ELR (cell line): ENCODE data around the gene BMP8B.
"Not testable (repeated sequence)": the region's sequence is repeated elsewhere in the genome, so short reads cannot be mapped to it uniquely, and the experiment has no call there.

Source experiments
- DNase-seq: peaks from one replicate; pipeline ENCODE4 v3.0.0-alpha.2; 2015; ENCODE audit warnings: low read depth

Gene BMP8B

DNA sequence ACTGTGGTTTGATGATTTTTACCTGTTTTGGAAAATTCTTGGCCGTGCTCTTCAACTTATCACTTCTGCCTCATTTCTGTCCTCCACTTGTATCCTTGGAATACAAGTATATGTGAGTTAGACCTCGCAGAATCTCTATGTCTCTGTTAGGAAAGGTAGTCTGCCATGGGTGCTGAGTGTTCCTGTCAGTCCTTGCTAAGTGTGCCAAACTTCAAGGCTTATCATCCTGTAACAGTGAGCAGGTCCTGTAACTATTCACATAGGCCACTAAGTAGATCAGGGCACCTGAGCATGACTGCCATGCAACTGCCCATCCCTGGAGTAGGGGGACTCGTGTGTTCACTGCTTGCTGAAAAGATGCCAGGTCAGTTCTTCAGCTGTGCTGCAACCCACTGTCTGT lies 24.2 kb upstream of the BMP8B start:
- DNase-seq = no peak

DNA sequence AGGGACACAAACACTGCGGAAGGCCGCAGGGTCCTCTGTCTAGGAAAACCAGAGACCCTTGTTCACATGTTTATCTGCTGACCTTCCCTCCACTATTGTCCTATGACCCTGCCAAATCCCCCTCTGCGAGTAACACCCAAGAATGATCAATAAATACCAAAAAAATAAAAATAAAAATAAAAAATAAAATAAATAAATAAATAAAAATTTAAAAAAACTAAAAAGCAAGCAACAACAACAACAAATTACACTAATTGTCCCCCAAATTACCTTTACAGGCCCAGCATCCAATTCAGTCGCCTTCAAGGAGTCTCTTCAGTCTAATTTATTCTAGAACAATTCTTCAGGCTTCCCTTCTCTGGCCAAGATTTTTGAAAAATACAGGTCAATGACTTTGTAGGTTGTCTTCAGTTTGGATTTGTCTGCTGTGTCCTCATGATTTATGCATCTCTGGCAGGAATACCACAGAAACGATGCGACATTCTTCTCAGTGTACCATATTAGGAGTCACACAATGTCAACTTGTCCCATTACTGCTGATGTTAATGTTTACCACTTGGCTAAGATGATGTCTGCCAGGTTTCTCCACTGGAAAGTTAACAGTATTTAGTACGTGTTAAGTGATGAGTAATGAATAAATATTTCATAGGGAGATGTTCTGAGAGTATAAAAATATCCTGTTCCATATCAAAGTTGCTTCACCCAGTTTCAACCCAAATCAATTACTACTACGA lies 20.3 kb upstream of the BMP8B start:
- DNase-seq = no peak

DNA sequence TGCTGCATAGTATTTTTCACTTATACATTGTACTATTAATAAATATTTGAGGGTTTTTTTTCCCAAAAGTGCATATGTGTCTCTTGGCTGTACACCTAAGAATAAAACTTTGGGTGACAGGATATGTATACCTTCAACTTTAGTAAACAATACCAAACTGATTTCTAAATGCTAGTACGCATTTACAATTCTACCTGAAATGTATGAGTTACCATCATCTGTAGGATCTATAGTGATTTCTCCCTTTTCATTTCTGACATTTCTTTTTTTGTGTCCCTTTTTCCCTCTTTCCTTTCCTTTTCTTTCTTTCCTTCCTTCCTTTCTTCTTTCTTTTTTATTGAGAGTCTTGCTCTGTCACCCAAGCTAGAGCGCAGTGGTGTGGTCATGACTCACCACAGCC lies 16.7 kb upstream of the BMP8B start:
- DNase-seq = no peak

DNA sequence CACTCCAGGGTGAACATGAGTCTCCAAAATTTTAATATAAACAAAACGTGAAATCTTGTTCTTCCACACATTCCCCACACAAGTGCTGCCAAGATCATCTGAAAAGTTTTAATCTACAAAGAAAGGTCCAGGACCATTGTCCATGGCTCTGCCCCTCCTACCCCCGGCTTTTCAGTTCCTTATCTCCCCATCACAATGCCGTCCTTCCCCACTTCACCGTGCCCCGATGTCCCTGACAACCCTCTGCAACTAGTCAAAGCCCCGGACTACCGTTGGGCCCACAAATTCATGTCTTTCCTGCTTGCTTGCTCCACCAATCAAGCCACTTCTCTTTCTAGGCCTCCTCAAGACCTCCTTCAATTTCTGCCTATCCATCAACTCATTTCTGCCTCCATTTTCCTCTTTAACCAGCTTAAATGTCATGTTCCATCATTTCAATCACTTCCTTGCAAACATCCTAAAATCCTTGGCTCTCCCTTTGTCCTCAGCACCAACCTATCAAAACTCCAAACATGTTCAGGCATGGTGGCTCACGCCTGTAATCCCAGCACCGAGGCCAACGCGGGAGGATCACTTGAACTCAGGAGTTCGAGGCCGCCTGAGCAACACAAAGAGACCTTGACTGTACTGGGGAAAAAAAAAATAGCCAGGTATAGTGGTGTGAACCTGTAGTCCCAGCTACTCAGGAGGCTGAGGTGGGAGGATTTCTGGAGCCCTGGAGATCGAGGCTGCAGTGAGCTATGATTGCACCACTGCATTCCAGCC lies 14.0 kb upstream of the BMP8B start:
- no peak for DNase-seq

DNA sequence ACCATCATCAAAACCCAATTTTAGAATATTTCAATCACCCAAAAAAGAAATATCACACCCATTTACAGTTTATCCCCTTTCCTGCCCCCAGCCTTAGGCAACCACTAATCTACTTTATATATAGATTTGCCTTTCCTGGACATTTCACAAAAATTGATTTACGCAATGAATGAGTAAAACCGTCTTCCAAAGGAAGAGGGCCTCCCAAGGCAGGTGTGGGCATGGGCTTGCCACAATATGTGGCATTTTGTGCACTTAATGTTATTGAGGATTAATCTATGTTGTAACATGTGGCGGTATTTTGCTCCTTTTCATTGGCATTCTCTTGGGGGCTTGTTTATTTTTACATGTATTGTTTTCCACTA lies 11.8 kb upstream of the BMP8B start:
- no peak for DNase-seq

DNA sequence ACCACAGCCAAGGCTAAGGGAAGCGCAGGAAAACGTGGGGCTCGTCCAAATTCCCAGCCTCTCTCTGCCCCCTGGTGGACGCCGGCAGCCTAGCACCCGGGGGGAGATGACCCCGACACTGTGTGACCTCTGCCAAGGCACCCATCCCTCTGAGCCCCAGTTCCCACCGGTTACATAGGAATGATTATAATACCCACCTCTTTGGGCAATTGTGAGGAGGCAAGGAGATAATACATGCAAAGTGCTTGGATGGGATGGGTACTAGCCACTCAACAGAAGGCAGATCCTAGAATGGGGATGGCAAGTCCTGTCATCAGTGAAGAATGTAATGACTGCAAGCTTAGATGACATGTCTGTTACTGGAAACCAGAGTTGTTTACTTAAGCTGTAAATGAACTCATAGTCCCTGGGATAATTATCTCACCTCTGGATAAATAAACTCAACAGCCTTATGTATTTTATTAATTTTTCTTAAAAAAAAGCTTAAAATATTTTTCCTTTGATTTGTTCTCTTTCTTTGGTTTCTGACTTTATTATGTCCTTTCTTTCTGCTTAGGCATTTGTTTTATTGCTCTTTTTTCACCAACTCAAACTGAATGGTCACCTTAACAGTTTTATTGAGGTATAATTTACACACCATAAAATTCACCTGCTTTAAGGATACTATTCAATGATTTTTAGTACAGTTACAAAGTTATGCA lies 11.3 kb upstream of the BMP8B start:
- DNase-seq = peak; percentile 91

DNA sequence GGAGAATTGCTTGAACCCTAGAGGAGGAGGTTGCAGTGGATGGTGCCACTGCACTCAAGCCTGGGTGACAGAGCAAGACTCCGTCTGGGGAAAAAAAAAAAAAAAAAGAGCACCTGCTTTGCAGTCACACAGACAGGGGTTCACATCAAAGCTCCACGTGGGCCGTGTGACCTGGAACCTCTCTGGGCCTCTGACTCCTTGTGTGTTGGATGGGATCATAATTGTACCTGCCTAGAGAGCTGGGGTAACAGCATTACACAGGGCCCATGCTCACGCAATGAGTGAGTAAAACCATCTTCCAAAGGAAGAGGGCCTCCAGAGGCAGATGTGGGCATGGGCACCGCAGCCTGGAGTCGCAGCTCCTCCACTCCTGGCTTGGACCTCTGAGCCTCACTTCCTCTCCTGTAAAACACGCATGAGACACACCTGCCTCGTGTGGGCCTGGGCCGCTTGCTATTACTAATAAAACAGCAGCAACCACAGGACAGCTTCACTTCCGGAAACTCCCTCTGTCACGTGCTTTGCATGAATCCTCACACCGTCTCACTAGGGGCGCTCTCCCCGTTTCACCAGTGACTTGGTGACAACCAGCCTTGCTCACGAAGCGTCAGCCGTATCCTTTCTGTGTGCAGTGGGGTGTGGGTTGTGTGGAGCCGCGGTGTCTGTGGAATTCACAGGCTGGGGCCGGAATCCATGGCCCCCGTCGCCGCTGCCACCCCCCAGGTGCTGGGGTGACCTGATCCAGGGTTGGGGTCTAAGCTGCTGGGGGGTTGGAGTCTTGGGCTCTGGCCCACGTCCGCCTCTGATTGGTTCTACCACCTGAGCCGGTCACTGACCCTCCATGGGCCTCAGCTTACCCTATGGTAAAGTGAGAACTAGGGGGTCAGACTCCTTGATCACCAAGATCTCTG lies 10.4 kb upstream of the BMP8B start:
- peak; percentile 78 for DNase-seq

DNA sequence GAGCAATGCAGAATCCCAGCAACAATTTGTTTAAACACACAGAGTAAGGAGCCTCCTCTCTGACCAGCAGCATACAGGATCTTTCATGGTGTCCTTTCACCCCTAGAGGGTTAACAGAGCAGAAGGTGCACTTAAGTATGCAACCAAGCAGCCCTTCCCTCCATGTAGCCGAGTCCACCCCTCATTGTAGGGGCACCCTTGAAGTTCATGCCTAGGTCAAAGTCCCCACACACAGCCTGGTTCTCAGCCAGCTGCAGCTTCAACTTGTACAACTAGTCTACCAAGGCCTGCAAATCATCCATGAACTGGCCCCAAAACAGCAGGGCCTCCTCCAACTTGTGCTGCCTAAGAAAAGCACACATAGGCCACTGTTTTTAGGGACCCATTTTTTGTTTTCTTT lies 7.0 kb upstream of the BMP8B start:
- no peak for DNase-seq

DNA sequence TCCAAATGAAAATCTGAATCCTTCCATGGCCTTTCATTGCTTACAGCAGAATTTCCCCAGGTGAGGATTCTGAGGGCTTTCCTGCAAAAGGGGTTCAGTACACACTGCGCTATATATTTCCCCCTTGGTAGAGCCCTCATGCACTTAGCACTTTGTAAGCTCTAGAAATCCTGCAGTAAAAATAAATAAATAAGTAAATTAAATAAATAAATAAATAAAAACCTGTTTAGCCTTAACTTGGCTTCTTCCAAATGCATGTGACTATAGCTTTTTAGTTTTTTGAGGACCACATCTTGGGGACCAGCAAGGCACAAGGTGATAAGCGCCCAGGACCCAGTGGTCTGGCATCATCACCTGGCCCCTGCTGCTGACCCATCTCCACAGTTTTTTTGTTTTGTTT lies 3.2 kb upstream of the BMP8B start:
- no peak for DNase-seq

DNA sequence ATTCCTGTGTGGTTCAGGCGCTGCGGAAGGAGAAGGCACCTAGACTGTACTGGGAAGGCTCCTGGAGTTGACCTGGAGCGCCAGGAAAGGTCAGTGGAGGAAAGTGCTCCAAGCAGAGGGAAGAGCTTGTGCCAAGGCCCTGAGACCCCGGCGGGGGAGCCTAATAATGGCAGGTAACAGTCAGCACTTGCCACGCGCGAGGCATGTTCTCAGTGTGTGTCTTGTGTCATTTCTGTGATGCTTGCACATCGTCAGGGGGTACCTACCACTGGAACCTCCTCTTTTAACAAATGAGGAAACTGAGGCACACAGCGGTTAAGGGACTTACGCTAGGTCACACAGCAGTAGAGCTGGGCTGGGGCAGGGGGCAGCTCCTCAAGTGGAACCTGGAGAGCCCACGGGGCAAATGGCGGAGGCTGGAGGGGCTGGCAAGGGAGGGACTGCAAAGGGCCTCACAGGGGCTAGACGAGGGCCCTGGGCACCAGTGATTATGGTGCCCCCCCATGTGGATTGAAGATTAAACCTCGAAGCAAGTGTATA lies 976 bp upstream of the BMP8B start:
- DNase-seq = no peak

DNA sequence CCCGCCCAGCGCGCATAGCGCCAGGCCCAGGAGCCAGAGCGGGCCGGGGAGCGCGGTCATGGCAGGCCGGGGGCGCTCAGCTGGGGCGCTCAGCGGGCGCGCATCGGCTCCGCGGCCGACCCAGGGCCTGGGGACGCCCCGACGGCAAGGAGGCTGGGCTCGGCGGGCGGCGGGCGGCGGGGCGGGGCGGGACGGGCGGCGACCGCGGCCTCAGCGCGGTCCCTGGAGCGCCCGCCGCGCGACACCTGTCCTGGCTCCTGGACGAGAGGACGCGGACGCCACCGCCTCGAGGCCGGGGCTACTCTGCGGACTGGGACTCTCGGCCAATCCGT lies 273 bp downstream of the BMP8B start:
- no peak for DNase-seq

DNA sequence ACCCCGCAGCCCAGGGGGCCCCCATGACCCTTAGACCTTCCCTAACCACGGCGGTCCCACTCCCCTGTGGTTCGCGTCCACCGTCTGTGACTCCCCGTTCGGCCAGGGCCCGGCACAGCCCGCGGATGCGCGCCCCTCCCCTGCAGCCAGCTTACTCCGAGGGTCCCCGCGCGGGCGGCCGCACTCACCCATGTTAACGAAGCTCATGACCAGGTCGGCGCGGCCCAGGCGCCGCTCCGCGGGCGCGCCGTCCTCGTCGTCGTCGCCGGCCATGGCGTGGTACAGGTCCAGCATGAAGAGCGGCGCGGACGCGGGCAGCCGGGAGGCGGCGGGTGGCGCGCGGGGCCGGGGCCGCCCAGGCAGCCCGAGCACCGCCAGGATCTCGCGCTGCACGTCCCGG lies 701 bp downstream of the BMP8B start:
- not testable (repeated sequence) for DNase-seq

DNA sequence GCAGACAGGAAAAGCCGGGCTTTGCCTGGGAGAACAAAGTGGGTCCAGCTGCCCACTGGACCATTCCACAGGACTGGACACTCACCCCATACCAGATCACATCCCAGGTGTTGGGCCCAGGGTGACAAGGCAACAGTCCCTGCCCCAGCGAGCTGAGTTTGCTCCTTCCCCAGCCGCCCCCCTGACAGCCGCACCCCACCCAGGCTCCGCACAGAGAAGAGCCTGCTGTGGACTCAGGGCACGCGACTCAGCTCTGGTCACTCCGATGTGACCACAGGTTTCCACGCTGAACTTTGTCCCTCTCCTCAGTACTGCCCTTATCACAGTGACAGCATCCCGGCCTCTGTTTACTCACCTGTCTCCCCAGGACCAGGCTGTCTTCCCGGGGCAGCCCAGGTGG lies 1.2 kb downstream of the BMP8B start:
- no peak for DNase-seq

DNA sequence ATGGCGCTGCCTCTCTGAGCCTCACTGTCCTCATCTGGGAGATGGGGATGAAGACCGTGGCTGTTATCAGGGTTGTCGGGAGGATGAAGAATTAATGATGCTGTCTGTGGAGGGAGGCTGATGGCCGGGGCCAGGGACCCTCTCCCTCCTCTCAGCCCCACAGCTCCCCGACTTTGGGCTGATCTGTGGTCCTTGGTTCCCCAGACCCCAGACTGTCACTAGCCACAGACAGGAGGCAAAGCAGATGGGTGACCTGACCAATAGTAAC lies 1.6 kb downstream of the BMP8B start:
- not testable (repeated sequence) for DNase-seq

DNA sequence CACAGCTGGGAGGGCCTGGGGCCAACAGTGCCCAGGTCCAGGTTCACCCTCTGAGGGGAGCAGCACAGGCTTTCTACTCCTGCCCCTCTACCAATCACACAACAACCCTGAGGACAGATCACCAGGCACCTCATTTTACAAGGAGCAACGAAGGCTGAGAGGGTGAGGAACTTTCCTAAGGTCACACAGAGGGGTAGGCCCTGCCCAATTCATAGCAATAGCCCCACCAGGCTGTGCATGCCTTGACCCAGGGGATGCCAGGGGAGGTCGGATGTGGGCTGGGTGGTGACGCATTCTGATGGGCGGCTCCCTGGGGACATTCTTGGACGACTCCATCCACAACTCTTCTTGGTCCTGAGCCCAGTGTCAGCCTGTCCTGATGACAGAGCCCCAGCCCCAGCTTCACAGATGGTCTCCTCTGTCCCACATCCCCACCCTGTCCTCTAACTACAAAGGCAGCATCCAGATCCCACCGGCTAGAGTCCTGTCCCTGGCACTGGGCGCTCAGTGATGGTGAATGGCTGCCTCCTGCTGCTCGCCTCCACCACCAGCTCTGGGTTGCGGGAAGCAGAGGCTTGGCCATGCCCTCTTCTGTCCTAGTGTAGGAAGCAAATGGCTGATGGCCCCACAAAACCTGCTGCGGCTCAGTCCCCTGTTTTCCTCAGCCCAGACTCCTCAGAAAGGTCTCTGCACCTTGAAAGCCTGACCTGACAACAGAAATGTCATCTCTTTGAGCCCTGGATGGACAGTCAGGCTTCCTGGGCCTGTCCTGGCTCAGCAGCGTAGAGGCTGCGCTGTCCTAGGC lies 2.2 kb downstream of the BMP8B start:
- DNase-seq = not testable (repeated sequence)

DNA sequence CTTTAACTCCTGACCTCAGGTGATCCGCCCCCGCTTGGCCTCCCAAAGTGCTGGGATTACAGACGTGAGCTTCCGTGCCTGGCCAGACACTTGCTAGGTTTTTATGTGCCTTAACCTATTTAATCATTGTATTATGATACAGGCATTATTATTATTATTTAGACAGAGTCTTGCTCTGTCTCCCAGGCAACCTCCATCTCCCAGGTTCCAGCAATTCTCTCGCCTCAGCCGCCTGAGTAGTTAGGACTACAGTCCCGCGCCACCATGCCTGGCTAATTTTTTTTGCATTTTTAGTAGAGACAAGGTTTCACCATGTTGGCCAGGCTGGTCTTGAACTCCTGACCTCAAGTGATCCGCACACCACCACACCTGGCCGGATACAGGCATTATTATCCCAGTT lies 6.0 kb downstream of the BMP8B start:
- not testable (repeated sequence) for DNase-seq

DNA sequence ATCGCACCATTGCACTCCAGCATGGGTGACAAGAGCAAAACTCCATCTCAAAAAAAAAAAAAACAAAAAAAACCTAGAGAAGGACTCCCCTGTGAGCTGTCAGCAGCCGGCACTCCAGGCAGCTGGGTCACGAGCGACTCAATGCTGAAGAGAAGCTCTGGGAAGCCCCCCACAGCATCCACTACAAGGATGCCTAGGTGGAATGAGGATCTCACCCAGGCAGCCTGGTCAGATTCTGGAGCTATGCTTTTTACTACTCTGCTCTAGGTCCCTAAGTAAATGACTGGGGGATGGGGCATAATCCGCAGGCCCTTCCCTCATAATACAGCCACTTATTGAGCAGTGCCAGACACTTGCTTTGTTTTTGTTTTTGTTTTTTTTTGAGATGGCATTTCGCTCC lies 6.6 kb downstream of the BMP8B start:
- DNase-seq = no peak

DNA sequence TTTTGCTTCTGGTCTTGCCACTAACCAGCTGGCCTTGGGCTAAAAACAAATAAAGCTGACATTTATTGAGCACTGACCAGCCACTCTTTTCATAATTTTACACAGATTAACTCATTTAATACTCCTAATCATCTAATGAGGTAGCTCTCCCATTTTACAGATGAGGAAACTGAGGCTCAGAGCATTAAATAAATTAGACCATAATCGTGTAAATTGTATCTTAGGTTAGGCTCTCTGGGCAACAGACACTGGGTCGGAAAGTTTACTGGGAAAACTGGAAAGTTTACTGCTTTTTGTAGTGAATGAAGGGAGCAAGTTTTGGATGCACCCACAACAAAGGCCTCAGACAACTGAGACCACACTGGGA lies 7.3 kb downstream of the BMP8B start:
- DNase-seq = no peak

DNA sequence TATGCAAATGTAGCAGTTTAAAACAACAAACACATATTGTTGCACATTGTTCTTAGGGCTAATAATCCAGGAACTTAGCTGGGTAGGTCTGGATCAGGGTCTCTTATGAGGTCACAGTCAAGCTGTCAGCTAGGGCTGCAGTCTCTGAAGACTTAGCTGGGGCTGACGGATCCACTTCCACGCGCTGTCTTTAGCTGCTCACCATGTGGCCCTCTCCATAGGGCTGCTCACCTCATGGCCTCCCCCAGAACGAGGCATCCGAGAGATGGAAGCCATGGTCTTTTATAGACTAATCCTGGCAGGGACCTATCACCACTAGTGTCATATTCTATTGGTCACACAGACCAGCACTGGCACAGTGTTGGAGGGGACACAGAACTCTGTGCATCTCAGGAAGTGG lies 8.8 kb downstream of the BMP8B start:
- no peak for DNase-seq

DNA sequence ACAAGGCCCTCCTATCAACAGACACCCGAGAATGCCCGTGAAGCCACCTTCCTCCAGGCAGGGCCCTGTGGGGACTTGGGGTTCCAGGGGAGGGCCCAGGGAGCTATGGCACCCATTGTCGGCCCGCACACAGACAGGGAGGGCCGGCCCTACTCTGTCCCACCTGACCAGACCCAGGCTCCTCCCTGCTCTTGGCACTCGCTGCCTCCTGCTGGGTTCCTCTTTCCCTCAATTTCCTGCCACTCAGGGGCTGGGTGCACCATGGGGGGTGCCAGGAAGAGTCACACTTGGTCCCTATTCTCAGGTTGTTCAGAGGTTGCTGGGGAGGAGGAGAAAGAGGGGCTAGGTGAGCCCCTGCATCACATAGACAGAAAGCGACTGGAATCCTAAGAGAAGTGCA lies 9.5 kb downstream of the BMP8B start:
- no peak for DNase-seq

DNA sequence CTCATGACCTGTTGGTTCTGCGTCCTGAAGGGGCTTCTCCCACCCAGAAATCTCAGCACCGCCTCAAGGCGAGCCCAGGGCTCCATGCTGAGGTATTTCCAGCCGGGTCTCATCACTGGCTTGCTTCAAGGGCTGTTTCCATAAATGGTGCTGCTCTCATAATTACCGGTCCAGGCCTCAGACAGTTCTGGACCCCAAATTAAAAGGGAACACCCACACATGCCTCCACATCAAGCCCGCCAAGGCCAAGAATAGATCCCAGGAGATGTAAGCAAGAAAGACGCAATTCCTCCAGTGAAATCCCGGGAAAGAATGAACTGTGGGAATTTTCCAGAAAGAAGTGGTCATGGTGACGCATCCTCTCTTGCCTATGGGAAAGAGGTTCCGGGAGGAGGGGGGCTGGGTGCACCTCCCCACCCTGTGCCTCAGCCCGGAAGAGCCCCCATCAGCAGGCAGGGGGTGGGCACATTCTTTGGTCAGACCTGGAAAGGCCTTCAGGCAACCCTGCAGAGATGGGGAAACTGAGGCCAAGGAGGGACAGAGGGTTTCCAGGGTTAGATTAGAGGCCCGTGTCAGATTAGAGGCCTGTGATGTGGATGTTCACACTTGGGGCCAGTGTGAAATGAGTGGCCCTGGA lies 10.1 kb downstream of the BMP8B start:
- DNase-seq = not testable (repeated sequence)
